Measurements from ENCODE around the gene SLC6A3.
"Not testable (repeated sequence)": the region's sequence is repeated elsewhere in the genome, so short reads cannot be mapped to it uniquely, and the experiment has no call there.

GRCh38 chr5:1360367-1360766 is 84.9 kb downstream of the SLC6A3 start:
- TF ChIP-seq CTCF (IDR thresholded peaks at IDR 0.05 in 4 of 5, conservative IDR thresholded peaks at IDR 0.05 in 1 of 5); POLR2A (IDR thresholded peaks at IDR 0.05): not testable (repeated sequence)
